ENCODE data around the gene NPAT.

Gene NPAT

GRCh38 chr11:108222574-108223347 lies at the start of gene NPAT, which contains the start of gene ATM:
NPAT (minus strand) TSS chr11:108222638; CDS start chr11:108222536, 102 bp downstream.
ATM (plus strand) TSS chr11:108223067; CDS start chr11:108227625, 4,558 bp downstream.
- peak; percentile 97 to 100 for DNase-seq

GRCh38 chr11:108269583-108269982 lies 47.1 kb upstream of the NPAT start:
- DNase-seq, result no peak

GRCh38 chr11:108253176-108253575 lies 30.7 kb upstream of the NPAT start:
- DNase-seq, result no peak

GRCh38 chr11:108246885-108247284 lies 24.4 kb upstream of the NPAT start:
- no peak for DNase-seq

- DNase-seq, result no peak
These were observed 23.9 kb upstream of the NPAT start for GRCh38 chr11:108246308-108246707.

GRCh38 chr11:108242422-108242821 lies 20.0 kb upstream of the NPAT start:
- DNase-seq, result no peak

- no peak for DNase-seq
These were observed 19.0 kb upstream of the NPAT start for GRCh38 chr11:108241330-108242037.

GRCh38 chr11:108239076-108239475 lies 16.6 kb upstream of the NPAT start:
- no peak for DNase-seq

GRCh38 chr11:108237058-108237481 lies 14.6 kb upstream of the NPAT start:
- no peak for DNase-seq

GRCh38 chr11:108235633-108236032 lies 13.2 kb upstream of the NPAT start:
- DNase-seq, result no peak

- no peak for DNase-seq
These were observed 12.8 kb upstream of the NPAT start for GRCh38 chr11:108235192-108235591.

GRCh38 chr11:108233277-108233945 lies 11.0 kb upstream of the NPAT start:
- no peak for DNase-seq

GRCh38 chr11:108228251-108228650 lies 5.8 kb upstream of the NPAT start:
- no peak for DNase-seq

GRCh38 chr11:108226036-108226435 lies 3.6 kb upstream of the NPAT start:
- no peak for DNase-seq

- no peak for DNase-seq
These were observed 2.7 kb upstream of the NPAT start for GRCh38 chr11:108224911-108225786.

GRCh38 chr11:108224366-108224765 lies 1.9 kb upstream of the NPAT start:
- DNase-seq, result no peak

GRCh38 chr11:108223348-108224149 lies 1.1 kb upstream of the NPAT start:
- no peak for DNase-seq

- peak in 1 of 2 experiments; percentile 11 for DNase-seq
These were observed 396 bp downstream of the NPAT start for GRCh38 chr11:108221911-108222573.

- DNase-seq, result no peak
These were observed 1.1 kb downstream of the NPAT start for GRCh38 chr11:108221371-108221770.

GRCh38 chr11:108220721-108221336 lies 1.6 kb downstream of the NPAT start:
- no peak for DNase-seq

Data from SHP77 (cell line).